ENCODE results near the gene SPIRE1. TPM values are rescaled to one million over a fixed set of nuclear protein-coding genes. Genes with fewer than 3 reads are reported as not detected.

Gene SPIRE1
- total RNA-seq, 2 donors from 2014 or later = 14.2 to 17.2 TPM

GRCh38 chr18:12399231-12399630 is 258.7 kb downstream of the SPIRE1 start:
- DNase-seq = no peak
- Histone ChIP-seq H3K27ac (ENCODE audit: low read depth, low read length) (no peak overlapping the region), H3K9me3 (ENCODE audit: control insufficient read depth, low read length) (no peaks in the 10 kb centered on the region), H3K4me3 (ENCODE audit: low read length) (no peak overlapping the region), H3K27me3 (ENCODE audit: control insufficient read depth, insufficient read depth, low read length, poor library complexity, severe bottlenecking) (peaks cover 8% of the 10 kb centered on the region), H3K9ac (ENCODE audit: extremely low read depth, low read length, poor library complexity, severe bottlenecking) (no peak overlapping the region), H3K4me1 (ENCODE audit: control insufficient read depth, insufficient read depth, low read length) (no peaks in the 10 kb centered on the region), H3K36me3 (ENCODE audit: control insufficient read depth, insufficient read depth, low read length) (no peaks in the 10 kb centered on the region)
- Mint-ChIP-seq H3K27me3 (ENCODE audit: insufficient read depth) (peaks cover 27% of the 10 kb centered on the region), H3K27ac (no peak overlapping the region), H3K36me3 (ENCODE audit: low read depth) (no peaks in the 10 kb centered on the region), H3K4me3 (no peak overlapping the region), H3K9me3 (no peaks in the 10 kb centered on the region), H3K4me1 (no peaks in the 10 kb centered on the region)
- TF ChIP-seq CTCF (conservative IDR thresholded peaks at IDR 0.05) = no peak
- 81 to 86% methylated on average over 5 of the region's 5 CpGs for WGBS, 2 experiments (ENCODE audit: insufficient coverage in 1 of 2, insufficient read length in 1 of 2)

GRCh38 chr18:12398625-12399024 is 259.3 kb downstream of the SPIRE1 start:
- Histone ChIP-seq H3K27ac (ENCODE audit: low read depth, low read length) (no peak overlapping the region), H3K4me3 (ENCODE audit: low read length) (no peak overlapping the region), H3K9me3 (ENCODE audit: control insufficient read depth, low read length) (no peaks in the 10 kb centered on the region), H3K4me1 (ENCODE audit: control insufficient read depth, insufficient read depth, low read length) (no peaks in the 10 kb centered on the region), H3K9ac (ENCODE audit: extremely low read depth, low read length, poor library complexity, severe bottlenecking) (no peak overlapping the region), H3K27me3 (ENCODE audit: control insufficient read depth, insufficient read depth, low read length, poor library complexity, severe bottlenecking) (peaks cover 2% of the 10 kb centered on the region), H3K36me3 (ENCODE audit: control insufficient read depth, insufficient read depth, low read length) (no peaks in the 10 kb centered on the region)
- no peak overlapping the region for H3K4me3 Mint-ChIP-seq
- DNase-seq = no peak
- no peaks in the 10 kb centered on the region for H3K36me3 Mint-ChIP-seq (ENCODE audit: low read depth)
- H3K4me1 Mint-ChIP-seq = no peaks in the 10 kb centered on the region
- H3K27me3 Mint-ChIP-seq (ENCODE audit: insufficient read depth) = peaks cover 21% of the 10 kb centered on the region
- WGBS, 2 experiments (ENCODE audit: insufficient coverage in 1 of 2, insufficient read length in 1 of 2) = 86 to 88% methylated on average over 5 of the region's 5 CpGs
- no peaks in the 10 kb centered on the region for H3K9me3 Mint-ChIP-seq
- no peak overlapping the region for H3K27ac Mint-ChIP-seq
- no peak for TF ChIP-seq CTCF (conservative IDR thresholded peaks at IDR 0.05)

- Histone ChIP-seq H3K4me3 (ENCODE audit: low read length) (no peak overlapping the region), H3K9me3 (ENCODE audit: control insufficient read depth, low read length) (no peaks in the 10 kb centered on the region), H3K36me3 (ENCODE audit: control insufficient read depth, insufficient read depth, low read length) (no peaks in the 10 kb centered on the region), H3K9ac (ENCODE audit: extremely low read depth, low read length, poor library complexity, severe bottlenecking) (no peak overlapping the region), H3K27ac (ENCODE audit: low read depth, low read length) (no peak overlapping the region), H3K27me3 (ENCODE audit: control insufficient read depth, insufficient read depth, low read length, poor library complexity, severe bottlenecking) (no peaks in the 10 kb centered on the region), H3K4me1 (ENCODE audit: control insufficient read depth, insufficient read depth, low read length) (no peaks in the 10 kb centered on the region)
- 89 to 96% methylated on average over 6 of the region's 6 CpGs for WGBS, 2 experiments (ENCODE audit: insufficient coverage in 1 of 2, insufficient read length in 1 of 2)
- Mint-ChIP-seq H3K4me1 (no peaks in the 10 kb centered on the region), H3K9me3 (no peaks in the 10 kb centered on the region), H3K4me3 (no peak overlapping the region), H3K27me3 (ENCODE audit: insufficient read depth) (peaks cover 15% of the 10 kb centered on the region), H3K36me3 (ENCODE audit: low read depth) (no peaks in the 10 kb centered on the region), H3K27ac (no peak overlapping the region)
- DNase-seq = no peak
- no peak for TF ChIP-seq CTCF (conservative IDR thresholded peaks at IDR 0.05)
These were observed 260.1 kb downstream of the SPIRE1 start for GRCh38 chr18:12397793-12398192.

Data from endodermal cell (in vitro differentiated cells).